GM19468 (cell line): ENCODE measurements around the gene FNDC5.
"Not testable (repeated sequence)": the region's sequence is repeated elsewhere in the genome, so short reads cannot be mapped to it uniquely, and the experiment has no call there.

ENCODE experiments used
- ATAC-seq: cut with Tn5 transposase; IDR thresholded peaks from one replicate; pipeline ENCODE4 v1.9.1; 2021; ENCODE audit warnings: mild to moderate bottlenecking, moderate library complexity, moderate number of reproducible peaks; ENCODE audit not compliant: unreplicated experiment; ENCODE audit errors: extremely low read depth

FNDC5 gene

GRCh38 chr1:32870615-32871363 lies at the start of gene FNDC5:
TSS of gene FNDC5 (minus strand) at chr1:32870912.
- ATAC-seq = no peak

- ATAC-seq = no peak
These were observed 49.4 kb upstream of the FNDC5 start for GRCh38 chr1:32919811-32920733.

GRCh38 chr1:32918179-32918578 lies 47.5 kb upstream of the FNDC5 start:
- ATAC-seq = no peak

- no peak for ATAC-seq
These were observed 46.8 kb upstream of the FNDC5 start for GRCh38 chr1:32917521-32917920.

GRCh38 chr1:32915766-32916706 lies 45.3 kb upstream of the FNDC5 start:
- no peak for ATAC-seq

- no peak for ATAC-seq
These were observed 39.6 kb upstream of the FNDC5 start for GRCh38 chr1:32910319-32910718.

- ATAC-seq = no peak
These were observed 36.7 kb upstream of the FNDC5 start for GRCh38 chr1:32907435-32907834.

GRCh38 chr1:32906654-32907053 lies 35.9 kb upstream of the FNDC5 start:
- no peak for ATAC-seq

GRCh38 chr1:32905588-32905987 lies 34.9 kb upstream of the FNDC5 start:
- ATAC-seq = not testable (repeated sequence)

GRCh38 chr1:32904797-32905196 lies 34.1 kb upstream of the FNDC5 start:
- ATAC-seq = no peak

- no peak for ATAC-seq
These were observed 33.5 kb upstream of the FNDC5 start for GRCh38 chr1:32903991-32904785.

GRCh38 chr1:32902535-32902920 lies 31.8 kb upstream of the FNDC5 start:
- ATAC-seq = no peak

- ATAC-seq = no peak
These were observed 31.3 kb upstream of the FNDC5 start for GRCh38 chr1:32901823-32902534.

GRCh38 chr1:32900956-32901822 lies 30.5 kb upstream of the FNDC5 start, which contains the start of gene TMEM54:
TSS of gene TMEM54 (minus strand) at chr1:32901389. CDS start at chr1:32901238, 151 bp downstream.
- ATAC-seq = no peak

- ATAC-seq = no peak
These were observed 29.8 kb upstream of the FNDC5 start for GRCh38 chr1:32900371-32900955.

- no peak for ATAC-seq
These were observed 29.0 kb upstream of the FNDC5 start for GRCh38 chr1:32899586-32900296.

GRCh38 chr1:32898958-32899357 lies 28.2 kb upstream of the FNDC5 start:
- ATAC-seq = no peak
